HG02610 (cell line): Measurements from ENCODE around the gene ARMH1.
"Not testable (repeated sequence)": the region's sequence is repeated elsewhere in the genome, so short reads cannot be mapped to it uniquely, and the experiment has no call there.

ENCODE experiments used
- ATAC-seq: cut with Tn5 transposase; IDR thresholded peaks from one replicate; pipeline ENCODE4 v1.9.1; 2021; ENCODE audit warnings: mild to moderate bottlenecking, moderate library complexity; ENCODE audit not compliant: unreplicated experiment

Gene ARMH1

DNA sequence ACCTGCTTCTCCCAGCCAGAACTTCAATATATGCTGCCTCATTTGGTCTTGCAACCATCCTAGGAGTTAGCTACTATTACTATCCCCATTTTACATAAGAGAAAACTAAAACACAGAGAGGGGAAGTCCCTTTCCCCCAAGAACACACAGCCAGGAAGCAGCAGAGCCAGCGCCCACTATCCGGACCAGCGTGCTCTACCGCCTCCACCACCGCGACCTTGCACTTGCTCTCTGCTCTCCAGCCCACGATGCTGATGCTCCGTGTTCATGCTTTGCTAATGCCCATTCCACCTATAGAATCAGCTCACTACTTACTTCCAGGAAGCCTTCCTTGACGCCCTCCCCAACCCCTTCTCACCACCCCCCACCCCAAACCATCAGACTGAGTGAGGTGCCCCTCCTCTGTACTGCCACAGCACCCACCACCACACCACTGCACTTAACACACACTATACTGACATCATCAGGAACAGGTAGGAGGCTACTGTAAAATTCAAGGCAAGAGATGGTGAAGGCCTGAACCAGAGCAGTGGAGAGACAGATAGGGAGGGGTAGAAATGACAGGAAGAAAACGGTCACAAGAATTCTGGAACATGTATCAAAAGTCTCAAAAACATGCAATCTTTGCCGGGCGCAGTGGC is 9.7 kb upstream of the ARMH1 start:
- ATAC-seq: no peak

DNA sequence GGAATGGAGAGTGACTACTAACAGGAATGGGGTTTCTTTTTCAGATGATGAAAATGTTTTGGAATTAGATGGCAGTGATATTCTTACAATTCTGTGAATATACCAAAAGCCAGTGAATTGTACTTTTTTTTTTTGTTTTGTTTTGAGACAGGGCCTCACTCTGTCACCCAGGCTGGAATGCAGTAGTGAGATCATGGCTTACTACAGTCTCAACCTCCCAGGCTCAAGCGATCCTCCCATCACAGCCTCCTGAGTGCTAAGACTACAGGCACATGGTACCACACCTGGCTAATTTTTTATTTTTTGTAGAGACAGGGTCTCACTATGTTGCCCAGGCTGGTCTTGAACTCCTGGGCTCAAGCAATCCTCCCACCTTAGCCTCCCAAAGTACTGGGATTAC is 7.8 kb upstream of the ARMH1 start:
- not testable (repeated sequence) for ATAC-seq

DNA sequence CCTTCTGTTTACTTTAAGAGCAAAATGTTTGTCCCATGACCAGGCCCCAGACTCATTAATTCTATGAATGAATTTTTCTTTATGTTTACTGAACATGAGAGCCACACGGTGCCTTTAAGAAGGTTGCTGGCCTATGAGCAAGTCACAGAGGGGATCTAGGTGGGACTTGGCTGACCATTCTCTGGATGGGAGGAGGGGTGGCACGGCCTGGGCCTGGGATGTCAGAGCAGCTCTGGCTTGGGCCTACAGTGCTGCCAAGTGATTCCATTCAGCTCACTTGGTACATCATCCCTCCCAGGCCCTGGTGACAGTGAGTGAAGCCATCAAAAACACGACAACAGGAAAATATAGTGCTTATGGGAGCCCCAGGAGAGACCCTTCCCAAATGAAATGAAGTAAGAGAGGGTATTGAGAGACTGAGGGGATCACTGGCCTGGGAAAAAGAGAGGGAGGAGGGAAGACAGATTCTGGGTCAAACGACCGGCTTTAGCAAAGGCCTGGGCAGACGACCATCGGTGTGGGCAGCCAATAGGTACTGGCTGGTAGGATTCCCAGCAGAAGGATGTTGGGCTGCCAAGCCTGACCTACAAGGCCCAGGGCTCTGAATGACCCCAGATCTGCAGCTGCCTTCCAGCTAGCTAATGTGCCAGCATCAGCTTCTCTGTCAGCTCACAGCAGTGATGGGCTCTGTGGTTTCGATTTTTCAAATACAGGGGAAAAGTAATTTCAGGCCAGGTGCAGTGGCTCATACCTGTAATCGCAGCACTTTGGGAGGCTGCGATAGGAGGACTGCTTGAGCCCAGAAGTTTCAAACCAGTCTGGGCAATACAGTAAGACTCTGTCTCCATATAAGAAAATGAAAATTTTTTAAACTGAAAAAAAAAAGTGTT is 3.5 kb upstream of the ARMH1 start:
- no peak for ATAC-seq

DNA sequence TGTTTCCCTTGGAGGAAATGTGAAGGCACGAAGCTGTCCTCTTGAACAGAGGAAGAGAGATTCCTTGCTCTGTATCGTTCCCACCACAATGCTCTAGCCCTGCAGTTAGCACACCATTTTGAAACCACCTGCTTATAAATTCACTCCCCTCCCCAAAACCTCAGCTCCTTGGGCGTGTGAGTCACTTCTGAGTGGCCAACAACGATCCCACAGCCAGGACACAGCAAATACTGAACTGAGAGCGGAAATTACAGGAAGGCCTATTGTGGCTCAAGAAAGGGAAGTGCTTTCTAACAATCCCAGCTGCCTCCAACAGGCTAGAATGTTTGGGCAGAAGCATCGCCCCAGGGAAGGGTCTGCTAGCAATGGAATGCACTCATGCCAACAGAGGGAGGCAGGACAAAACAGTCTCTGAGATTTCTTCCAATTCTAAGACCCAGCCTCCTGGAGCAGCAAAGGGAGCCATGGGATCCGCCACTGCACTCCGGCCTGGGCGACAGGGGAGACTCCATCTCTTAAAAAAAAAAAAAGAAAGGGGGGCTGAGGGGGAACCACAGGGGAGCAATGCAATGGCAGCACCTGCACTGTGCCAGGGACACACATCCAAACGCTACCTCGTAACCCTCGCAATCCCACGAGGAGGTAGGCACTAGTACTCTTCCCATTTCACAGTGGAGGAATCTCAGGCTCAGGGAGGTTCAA is 2.1 kb upstream of the ARMH1 start:
- ATAC-seq: no peak

DNA sequence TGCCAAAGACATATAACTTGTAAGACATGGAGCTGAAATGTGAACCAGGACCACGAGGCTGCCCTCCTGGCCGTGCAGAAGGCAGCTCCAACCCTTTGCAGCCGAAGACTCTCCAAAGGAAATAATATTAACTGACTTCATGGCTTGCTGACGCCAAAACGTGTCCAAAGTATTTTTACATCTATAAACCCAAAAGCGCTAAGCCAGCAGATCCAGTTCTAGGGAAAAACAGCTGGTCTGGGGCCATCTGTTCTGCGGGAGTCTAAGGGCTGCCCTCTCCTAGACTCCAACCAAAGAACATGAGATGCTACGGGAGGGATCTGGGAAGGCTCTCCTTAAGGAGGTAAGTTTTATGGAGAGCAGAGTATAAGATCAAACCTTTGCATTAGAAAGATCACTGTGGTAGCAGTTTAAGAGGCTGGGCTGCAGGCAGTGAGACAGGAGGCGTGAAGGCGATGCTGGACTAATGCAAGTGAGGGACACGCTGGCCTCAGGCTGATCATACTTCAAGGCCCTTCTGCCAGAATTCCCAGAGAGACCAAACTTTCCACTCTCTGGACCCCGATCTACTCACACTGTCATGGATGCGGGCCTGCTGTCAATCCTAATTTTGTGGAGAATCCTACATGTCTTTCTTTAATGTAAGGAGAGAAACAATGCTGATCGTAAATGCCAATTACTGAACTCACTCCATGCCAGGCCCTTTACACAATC is 1.4 kb upstream of the ARMH1 start:
- ATAC-seq: no peak

DNA sequence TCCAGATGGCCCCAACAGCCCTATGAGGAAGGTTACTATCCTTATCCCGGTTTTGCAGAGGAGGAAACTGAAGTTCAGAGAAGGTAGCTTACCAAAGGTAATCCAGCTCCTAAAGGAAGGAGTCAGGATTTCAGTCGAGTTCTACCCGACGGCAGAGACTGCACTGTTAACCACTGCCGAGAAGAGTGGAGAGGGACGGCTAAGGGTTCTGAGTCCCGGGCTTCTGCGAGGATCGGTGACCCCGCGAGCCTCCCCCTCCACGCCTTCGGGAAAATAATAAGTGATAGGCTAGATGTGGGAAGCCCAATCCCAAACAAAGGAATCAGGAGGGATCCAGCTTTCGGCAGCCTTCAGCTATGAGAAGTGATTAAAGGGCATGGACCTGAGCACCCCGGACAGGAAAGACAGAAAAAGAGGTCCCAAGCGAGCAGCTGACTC is 820 bp upstream of the ARMH1 start:
- no peak for ATAC-seq

DNA sequence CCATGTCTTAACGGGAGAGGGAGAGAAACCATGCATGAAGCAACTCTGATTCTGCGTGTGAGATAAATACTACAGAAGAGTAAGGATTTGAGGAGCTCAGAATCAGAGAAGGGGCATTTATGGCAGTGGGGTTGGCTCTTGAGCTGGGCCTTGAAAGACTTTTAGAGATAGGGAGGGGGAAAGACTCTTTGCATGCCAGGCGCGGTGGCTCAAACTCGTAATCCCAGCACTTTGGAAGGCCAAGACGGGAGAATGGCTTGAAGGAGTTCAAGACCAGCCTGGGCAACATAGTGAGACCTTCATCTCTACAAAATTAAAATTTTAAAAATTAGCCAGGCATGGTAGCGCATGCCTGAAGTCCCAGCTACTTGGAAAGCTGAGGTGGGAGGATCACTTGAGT is 672 bp downstream of the ARMH1 start:
- ATAC-seq: no peak

DNA sequence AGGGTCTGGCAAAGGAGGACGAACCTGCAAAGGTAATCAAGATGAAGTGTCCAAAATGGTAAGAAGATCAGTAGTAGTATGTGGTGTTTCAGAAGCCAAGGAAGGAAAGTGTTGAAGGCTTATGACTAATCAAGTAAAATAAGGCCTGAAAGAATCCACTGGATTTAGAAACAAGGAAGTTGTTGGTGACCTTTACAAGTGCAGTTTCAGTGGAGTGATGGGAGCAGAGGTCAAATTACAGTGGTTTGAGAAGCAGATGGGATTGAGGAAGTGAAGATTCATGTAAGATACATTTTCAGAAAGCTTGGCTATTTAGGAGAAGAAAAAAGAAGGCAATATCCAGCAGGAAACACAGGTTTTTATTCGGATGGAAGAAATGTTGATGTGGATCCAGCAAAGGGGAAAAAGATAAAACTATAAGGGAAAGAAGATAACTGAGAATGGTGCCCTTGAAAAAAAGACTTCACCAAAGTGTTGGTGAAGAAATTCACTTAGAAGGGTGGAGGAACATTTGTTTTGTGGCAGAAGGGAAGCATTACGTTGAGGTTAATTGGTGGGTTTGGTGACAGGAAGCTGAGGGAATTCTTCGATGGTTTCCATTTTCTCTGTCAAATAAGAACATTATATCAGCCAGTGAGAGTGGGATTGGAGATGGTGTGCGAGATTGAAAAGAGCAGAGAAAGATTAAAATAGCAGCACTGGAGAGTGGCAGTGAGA is 2.1 kb downstream of the ARMH1 start:
- ATAC-seq: no peak

DNA sequence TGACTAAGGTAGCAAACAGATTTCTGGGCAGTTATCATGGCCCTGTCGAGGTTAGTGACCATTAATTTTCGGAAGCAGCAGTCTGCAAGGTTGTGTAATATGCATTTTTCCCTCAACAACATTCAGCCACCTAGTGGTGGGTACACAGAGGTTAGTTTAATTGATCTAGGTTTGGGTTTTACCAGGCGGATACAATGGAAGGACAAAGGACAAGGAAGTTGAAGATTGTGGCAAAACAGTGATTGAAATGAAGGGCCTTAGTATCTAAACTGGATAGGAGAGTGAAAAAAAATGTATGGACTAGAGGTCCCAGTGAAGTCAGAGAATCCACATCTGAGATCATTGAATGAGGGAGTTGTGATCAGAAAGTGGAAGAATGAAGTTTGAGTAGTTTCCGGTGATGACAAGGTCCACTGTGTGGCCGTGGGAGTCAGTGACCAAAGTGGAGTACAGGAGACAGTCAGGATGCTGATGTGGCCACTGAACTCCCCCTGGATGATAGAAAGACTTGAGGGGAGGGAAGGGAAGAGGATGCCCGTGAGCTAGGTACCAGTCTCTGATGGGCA is 2.8 kb downstream of the ARMH1 start:
- no peak for ATAC-seq

DNA sequence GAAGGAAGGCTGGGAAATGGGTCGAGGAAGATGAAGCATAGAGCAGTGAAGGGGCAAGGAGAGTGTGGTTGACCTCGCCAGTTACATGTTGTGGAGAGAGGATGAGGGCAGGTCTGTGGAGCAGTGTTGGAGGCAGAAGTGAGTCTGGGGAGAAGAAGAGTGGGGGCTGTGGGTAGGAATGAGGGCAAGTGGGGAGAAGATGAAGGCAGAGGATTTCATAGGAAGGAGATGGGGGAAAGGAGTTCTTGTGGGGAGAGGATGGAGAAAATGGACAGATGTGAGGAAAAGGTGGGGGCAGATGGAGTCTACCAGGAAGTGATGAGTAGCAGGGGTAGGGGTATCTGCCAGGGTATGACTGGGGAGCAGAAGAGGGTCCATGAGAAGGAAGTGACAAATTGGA is 3.6 kb downstream of the ARMH1 start:
- ATAC-seq: no peak

DNA sequence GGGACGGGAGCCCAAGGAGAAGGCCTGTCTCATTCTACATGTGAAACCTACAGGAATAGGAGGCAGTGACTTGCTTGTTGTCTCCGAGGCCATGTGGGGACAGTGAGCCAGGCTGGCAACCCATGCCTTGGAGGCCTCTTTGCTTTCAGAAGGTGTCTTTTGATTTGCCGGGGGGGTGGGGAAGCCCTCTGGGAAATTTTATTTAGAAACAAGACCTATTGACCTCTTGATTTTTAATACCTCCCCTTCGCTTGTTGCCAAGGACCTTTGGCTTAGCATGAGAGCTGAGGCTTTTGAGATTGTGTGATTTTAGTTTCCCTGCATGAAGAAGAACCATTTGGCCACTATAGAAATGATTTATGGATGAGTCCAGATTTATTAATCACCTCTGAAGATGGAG is 4.1 kb downstream of the ARMH1 start:
- ATAC-seq: no peak

DNA sequence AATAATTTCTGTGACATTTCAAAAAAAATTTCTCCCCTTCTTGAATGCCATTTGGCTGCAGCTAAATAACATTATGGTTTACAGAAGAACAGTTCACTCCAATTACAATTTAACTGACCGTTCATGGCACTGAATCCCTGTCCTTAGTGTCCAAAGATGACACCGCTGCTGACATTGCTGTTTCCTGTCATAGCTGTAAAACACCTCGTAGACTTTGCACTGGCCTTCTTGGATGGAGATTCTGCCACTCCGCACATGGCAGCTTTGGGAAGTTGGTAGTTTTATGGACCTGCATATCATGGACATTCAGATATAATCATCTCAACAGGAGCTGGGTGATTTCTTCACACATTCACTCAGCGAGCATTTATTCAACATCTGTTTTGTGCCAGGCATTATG is 5.0 kb downstream of the ARMH1 start:
- ATAC-seq: no peak

DNA sequence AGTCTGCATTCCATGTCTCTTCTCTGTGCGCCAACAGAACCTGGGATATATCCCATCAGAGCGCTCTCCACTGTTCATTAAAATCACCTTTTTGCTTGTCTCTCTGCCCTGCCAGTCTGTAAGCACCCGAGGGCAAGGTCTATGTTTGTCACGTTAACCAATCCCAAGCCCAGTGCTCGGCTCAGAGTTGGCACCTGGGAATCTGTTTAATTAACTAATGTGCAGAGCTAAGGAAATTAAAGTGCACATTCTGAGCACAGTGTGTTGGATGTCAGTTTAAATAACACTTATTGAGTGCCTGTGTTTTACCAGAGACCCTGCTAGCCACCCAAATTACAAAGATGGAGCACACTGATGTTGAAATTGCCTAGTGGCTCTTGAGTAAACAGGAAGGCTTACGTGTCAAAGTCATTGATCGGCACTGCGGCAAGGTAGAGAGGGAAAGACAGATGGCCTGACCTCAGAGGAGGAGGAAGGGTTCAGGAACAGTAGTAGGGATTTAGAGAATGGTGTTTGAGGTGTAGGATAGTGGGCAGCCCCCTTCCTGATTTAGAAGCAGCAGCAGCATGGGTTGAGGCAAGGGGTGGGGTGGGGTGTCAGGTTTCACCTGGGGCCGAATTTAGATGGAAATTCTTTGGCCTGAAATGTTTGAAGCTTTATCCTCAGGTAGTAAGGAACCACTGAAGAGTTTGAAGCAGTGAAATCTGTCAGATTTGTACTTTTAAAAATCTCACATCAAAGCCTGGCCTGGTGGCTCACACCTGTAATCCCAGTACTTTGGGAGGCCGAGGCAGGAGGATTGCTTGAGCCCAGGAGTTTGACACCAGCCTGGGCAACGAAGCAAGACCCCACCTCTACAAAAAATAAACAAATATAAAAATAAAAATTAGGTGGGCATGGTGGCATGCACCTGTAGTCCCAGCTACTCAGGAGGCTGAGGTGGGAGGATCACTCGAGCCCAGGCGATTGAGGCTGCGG is 7.7 kb downstream of the ARMH1 start:
- no peak for ATAC-seq

DNA sequence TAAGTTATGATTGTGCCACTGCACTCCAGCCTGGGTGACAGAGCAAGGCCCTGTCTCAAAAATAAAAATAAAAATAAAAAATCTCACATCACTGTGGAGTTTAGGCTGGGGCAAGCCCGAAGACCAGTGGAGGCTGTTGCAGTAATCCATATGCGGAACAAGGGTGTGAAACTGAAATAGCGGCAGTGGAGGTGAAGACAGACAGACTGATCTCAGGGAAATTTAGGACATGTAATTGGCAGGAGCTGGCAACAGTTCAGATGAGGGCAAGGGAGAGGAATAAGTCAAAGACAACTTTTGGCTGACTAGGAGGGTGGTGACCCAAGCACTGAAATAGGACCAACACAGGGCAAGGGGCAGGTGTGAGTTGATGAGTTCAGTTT is 8.4 kb downstream of the ARMH1 start:
- ATAC-seq: no peak

DNA sequence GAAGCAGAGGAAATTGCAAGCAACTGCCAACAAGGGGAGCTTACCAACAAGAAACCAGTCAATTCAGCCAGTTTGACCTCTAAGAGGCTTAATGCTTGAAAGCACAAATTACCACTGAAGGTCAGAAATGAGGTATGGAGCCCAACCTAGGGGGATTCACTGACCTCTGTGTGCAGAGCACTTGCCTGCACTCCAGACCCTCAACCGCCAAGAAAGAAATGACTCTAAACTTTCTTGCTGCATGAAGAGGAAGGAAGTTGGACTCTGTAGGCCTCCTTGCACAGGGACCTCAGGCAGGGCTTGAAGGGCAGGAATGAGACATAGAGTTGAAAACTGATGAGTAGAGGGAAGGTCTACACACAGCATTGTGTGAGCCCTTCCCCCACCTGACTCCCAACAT is 10.0 kb downstream of the ARMH1 start:
- peak; percentile 94 for ATAC-seq

DNA sequence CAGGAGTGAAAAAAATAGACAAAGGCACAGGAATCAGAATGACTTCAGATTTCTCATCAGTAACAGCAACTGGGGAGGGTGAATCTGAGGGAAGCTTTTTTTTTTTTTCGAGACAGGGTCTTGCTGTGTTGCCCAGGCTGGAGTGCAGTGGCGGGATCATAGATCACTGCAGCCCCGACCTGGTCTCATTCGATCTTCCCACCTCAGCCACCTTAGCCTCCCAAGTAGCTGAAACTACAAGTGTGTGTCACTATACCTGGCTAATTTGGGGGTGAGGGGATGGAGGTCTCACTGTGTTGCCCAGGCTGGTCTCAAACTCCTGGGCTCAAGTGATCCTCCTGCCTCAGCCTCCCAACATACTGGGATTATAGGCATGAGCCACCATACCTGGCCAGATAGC is 10.7 kb downstream of the ARMH1 start:
- no peak for ATAC-seq

DNA sequence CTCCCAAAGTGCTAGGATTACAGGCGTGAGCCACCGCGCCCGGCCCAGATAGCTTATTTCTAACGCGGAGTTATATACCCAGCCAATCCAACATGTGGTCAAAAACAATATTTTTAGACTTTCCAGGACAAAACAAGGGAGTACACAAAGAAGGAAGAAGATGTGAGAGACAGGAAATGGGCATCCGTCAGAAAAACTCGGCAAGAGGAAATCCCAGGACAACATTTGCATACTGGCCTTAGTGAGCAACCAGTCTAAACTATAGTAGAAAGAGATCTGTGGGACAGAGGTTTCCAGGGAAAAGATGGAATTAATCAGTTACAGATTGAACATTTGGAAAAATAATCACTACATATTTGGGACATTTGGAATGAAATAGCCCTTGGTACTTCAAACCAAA is 11.4 kb downstream of the ARMH1 start:
- no peak for ATAC-seq

DNA sequence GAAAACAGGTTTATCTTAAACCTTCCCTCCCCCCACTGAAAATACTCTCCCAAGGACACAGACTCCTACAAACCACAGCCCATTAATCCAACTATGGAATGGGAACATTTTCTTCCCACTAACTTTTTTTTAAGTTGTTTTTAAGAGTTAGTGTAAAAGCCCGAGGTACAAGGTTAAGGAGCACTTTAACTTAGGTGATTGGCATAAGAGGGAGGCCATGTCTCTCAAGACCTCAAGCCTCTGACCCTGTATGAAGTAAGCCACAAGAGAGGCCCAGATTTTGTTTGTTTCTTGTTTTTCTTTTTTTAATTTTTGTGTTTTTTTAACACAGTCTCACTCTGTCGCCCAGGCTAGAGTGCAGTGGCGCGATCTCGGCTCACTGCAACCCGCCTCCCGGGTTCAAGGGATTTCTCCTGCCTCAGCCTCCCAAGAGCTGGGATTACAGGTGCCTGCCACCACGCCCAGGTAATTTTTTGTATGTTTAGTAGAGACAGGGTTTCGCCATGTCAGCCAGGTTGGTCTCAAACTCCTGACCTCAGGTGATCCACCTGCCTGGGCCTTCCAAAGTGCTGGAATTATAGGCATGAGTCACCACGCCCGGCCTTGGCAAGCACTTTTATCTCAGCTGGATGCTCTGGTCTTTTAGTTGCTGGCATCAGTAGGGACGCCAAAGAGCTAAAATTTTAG is 14.4 kb downstream of the ARMH1 start:
- no peak for ATAC-seq

DNA sequence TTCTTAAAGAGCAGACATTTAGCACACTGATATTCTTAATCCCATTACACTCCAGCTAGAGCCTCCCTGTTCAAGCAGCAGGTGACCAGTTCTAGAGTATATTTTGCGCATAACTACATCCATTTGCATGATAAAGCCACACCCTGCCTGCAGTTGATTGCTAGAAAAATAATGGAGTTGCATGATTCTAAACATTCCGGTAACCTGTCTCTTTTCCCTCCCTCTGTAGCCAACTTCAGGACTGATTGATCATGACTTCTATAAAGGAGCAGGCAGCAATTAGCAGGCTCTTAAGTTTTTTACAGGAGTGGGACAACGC is 14.9 kb downstream of the ARMH1 start:
- no peak for ATAC-seq
